ENCODE results near the gene S100A10. TPM values are rescaled to one million over a fixed set of nuclear protein-coding genes. Genes with fewer than 3 reads are reported as not detected.

S100A10 gene
- total and polyA plus RNA-seq, 2 of the 4 experiments (the other 2 are of a cell fraction), result 86.0 to 277 TPM

- no peak overlapping the region for H2BK5ac ChIP-seq (ENCODE audit: low read depth, low read length, poor library complexity, severe bottlenecking)
- H3K27me3 ChIP-seq (ENCODE audit: control insufficient read depth, insufficient read depth, low read length), result no peaks in the 10 kb centered on the region
- no peak overlapping the region for H2AK5ac ChIP-seq (ENCODE audit: low read depth, low read length)
- in situ Hi-C loops (cut with MboI; ENCODE audit: low sequenced_read_pairs), result loop anchor here (25.0 kb wide), 1 partner anchor 670 kb away; no protein-coding TSS in a partner anchor
- H2BK15ac ChIP-seq (ENCODE audit: low read depth, low read length), result no peak overlapping the region
- no peaks in the 10 kb centered on the region for H3K9me3 ChIP-seq (ENCODE audit: control insufficient read depth, insufficient read depth, low read length)
- H4K91ac ChIP-seq (ENCODE audit: insufficient read depth, low read depth, low read length), result no peak overlapping the region
- no peak overlapping the region for H2AFZ ChIP-seq (replicated peaks; ENCODE audit: low read length, poor library complexity)
- H3K36me3 ChIP-seq (ENCODE audit: control insufficient read depth, insufficient read depth, low read length), result peaks cover 35% of the 10 kb centered on the region
- H3K4me2 ChIP-seq (ENCODE audit: low read depth, low read length), result no peak overlapping the region
- CTCF ChIA-PET, result interaction anchor here (0.6 kb wide), 2 partner anchors 7 to 14 kb away, joined by 3 read pairs; no protein-coding TSS in a partner anchor
- no TSS peak for BruUV-seq (replicated peaks)
- H4K20me1 ChIP-seq (ENCODE audit: insufficient read depth, low read length), result peaks cover 17% of the 10 kb centered on the region; the same call in 1 of the 2 replicates
- H3K23ac ChIP-seq (ENCODE audit: low read depth, low read length), result no peak overlapping the region
- no peak overlapping the region for H4K5ac ChIP-seq (ENCODE audit: low read depth, low read length)
- H3K18ac ChIP-seq (ENCODE audit: low read depth, low read length), result no peak overlapping the region
- no peak overlapping the region for H4K8ac ChIP-seq (ENCODE audit: low read depth in 2 of 2, low read length in 2 of 2)
- H3K4me1 ChIP-seq (ENCODE audit: control insufficient read depth, insufficient read depth, low read length), result peaks cover 4% of the 10 kb centered on the region
- no peak overlapping the region for H3K56ac ChIP-seq (ENCODE audit: extremely low read depth, insufficient read depth, low read length)
- dilution Hi-C loops (cut with HindIII; ENCODE audit: low sequenced_read_pairs, unreplicated experiment), result no loop called here
- no peak overlapping the region for H2BK120ac ChIP-seq (ENCODE audit: low read depth, low read length)
- no peak overlapping the region for H3K4ac ChIP-seq (ENCODE audit: low read depth, low read length)
- DNase-seq (no peak), ATAC-seq (ENCODE audit: low read depth) (no peak)
- no peak overlapping the region for H2AK9ac ChIP-seq (replicated peaks; ENCODE audit: low read depth, low read length, poor library complexity)
- POLR2A ChIA-PET (ENCODE audit: unreplicated experiment), result interaction anchor here (0.6 kb wide), 1 partner anchor 9 kb away, joined by 3 read pairs; no protein-coding TSS in a partner anchor
- H3K14ac ChIP-seq (replicated peaks; ENCODE audit: low read depth, low read length), result no peak overlapping the region
- no peak overlapping the region for H3K27ac ChIP-seq (ENCODE audit: insufficient read depth, low read length)
- intact Hi-C loops (cut with micrococcal nuclease), result no loop called here
- H3K9me1 ChIP-seq (ENCODE audit: insufficient read depth, low read length), result peaks cover 13% of the 10 kb centered on the region
- no peak overlapping the region for H3K9ac ChIP-seq (ENCODE audit: low read depth, low read length)
- WGBS, 2 experiments (ENCODE audit: extremely low coverage in 2 of 2, insufficient read length in 1 of 2), result no CpG with 5 or more reads among the region's 1 CpG
- H2BK20ac ChIP-seq (ENCODE audit: low read depth, low read length), result no peak overlapping the region
- peaks cover 32 to 57% of the 10 kb centered on the region in 2 experiments for H3K79me1 ChIP-seq (ENCODE audit: low read depth in 1 of 2, low read length in 2 of 2)
- no peak overlapping the region for H3K4me3 ChIP-seq (ENCODE audit: insufficient read depth, low read depth, low read length)
- TF ChIP-seq ELK1 (IDR thresholded peaks at IDR 0.05; ENCODE audit: borderline replicate concordance, low read depth, low read length), result no peak
- TF ChIP-seq MAFK (IDR thresholded peaks at IDR 0.05; ENCODE audit: low read depth, low read length), result no peak
- TF ChIP-seq CEBPB (IDR thresholded peaks at IDR 0.05; ENCODE audit: low read depth, low read length), result no peak
- TF ChIP-seq NFE2L2 (IDR thresholded peaks at IDR 0.05; ENCODE audit: low read depth, low read length), result no peak
- no peak for TF ChIP-seq SMC3 (IDR thresholded peaks at IDR 0.05; ENCODE audit: low read depth, low read length)
- no peak for TF ChIP-seq FOS (IDR thresholded peaks at IDR 0.05; ENCODE audit: low read depth, low read length)
- no peak for TF ChIP-seq BHLHE40 (IDR thresholded peaks at IDR 0.05; ENCODE audit: low read depth, low read length)
- no peak for TF ChIP-seq MAZ (IDR thresholded peaks at IDR 0.05; ENCODE audit: borderline replicate concordance, low read depth, low read length)
- TF ChIP-seq USF2 (IDR thresholded peaks at IDR 0.05; ENCODE audit: low read depth, low read length), result no peak
- TF ChIP-seq CTCF (conservative IDR thresholded peaks at IDR 0.05; ENCODE audit: low read depth, low read length), result no peak
- TF ChIP-seq MXI1 (IDR thresholded peaks at IDR 0.05; ENCODE audit: borderline replicate concordance, low read depth, low read length), result no peak
- TF ChIP-seq RAD21 (IDR thresholded peaks at IDR 0.05; ENCODE audit: low read length), result no peak
- TF ChIP-seq RCOR1 (IDR thresholded peaks at IDR 0.05; ENCODE audit: insufficient replicate concordance, low read length), result no peak
- TF ChIP-seq CHD1 (IDR thresholded peaks at IDR 0.05; ENCODE audit: low read depth, low read length), result no peak
- TF ChIP-seq RFX5 (IDR thresholded peaks at IDR 0.05; ENCODE audit: low read depth, low read length), result no peak
Observed at GRCh38 chr1:151982300-151983005, 11.2 kb downstream of the S100A10 start.

Data from IMR-90 (cell line).